ENCODE data around the gene IGDCC3. TPM values are rescaled to one million over a fixed set of nuclear protein-coding genes. Genes with fewer than 3 reads are reported as not detected.

The IGDCC3 gene
- total and polyA plus RNA-seq, 2 of the 8 experiments (the other 6 are each of a cell fraction or from before 2014, with no cell fraction given) = 26.8 to 45.7 TPM

DNA sequence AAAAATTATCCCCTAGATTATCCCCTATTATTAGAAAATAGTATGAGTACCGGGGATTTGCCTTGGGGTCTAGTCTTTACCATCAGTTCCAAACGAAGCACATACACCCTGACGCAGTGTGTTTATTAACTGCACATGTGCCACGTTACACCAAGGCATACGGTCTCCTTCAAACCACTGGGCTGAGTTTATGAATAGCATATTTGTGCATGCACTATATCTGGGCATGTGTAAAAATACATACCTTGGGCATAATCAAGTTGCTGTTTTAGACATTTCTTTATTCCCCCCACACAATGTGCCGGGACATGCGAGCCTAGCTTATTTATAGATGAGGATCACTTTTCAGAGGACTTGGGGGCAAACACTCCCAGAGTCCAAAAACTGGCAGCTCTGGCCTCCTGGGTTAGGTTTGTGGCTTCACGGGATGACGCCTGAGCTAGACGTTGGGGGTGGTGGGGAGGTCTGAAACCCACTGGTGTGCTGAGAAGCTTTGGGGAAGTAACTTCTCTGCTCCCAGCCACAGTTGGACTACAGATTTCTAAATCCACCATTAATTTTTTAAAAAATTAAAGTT lies 28.7 kb upstream of the IGDCC3 start (continued):
- TF ChIP-seq, protein P1, sequence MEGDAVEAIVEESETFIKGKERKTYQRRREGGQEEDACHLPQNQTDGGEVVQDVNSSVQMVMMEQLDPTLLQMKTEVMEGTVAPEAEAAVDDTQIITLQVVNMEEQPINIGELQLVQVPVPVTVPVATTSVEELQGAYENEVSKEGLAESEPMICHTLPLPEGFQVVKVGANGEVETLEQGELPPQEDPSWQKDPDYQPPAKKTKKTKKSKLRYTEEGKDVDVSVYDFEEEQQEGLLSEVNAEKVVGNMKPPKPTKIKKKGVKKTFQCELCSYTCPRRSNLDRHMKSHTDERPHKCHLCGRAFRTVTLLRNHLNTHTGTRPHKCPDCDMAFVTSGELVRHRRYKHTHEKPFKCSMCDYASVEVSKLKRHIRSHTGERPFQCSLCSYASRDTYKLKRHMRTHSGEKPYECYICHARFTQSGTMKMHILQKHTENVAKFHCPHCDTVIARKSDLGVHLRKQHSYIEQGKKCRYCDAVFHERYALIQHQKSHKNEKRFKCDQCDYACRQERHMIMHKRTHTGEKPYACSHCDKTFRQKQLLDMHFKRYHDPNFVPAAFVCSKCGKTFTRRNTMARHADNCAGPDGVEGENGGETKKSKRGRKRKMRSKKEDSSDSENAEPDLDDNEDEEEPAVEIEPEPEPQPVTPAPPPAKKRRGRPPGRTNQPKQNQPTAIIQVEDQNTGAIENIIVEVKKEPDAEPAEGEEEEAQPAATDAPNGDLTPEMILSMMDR (IDR thresholded peaks at IDR 0.05; ENCODE audit: control extremely low read depth in 1 of 3, insufficient read depth in 1 of 3, low read depth in 1 of 3, low read length in 3 of 3) = no peak

Data from H1 (cell line).